Tongue (tissue), 2 donors: Measurements from ENCODE around the gene SCN3A. TPM values are rescaled to one million over a fixed set of nuclear protein-coding genes. Genes with fewer than 3 reads are reported as not detected.

Experiments used
- DNase-seq: peaks from one replicate; pipeline ENCODE4 v3.0.0-alpha.2; 2015
- total RNA-seq: library from RNA; depleted of rRNA; stranded (reverse); fragments of >200 nt; gene quantifications from one replicate; pipeline ENCODE4 v1.2.3, GENCODE V29; 2014

The SCN3A gene
- 2.8 TPM for total RNA-seq

DNA sequence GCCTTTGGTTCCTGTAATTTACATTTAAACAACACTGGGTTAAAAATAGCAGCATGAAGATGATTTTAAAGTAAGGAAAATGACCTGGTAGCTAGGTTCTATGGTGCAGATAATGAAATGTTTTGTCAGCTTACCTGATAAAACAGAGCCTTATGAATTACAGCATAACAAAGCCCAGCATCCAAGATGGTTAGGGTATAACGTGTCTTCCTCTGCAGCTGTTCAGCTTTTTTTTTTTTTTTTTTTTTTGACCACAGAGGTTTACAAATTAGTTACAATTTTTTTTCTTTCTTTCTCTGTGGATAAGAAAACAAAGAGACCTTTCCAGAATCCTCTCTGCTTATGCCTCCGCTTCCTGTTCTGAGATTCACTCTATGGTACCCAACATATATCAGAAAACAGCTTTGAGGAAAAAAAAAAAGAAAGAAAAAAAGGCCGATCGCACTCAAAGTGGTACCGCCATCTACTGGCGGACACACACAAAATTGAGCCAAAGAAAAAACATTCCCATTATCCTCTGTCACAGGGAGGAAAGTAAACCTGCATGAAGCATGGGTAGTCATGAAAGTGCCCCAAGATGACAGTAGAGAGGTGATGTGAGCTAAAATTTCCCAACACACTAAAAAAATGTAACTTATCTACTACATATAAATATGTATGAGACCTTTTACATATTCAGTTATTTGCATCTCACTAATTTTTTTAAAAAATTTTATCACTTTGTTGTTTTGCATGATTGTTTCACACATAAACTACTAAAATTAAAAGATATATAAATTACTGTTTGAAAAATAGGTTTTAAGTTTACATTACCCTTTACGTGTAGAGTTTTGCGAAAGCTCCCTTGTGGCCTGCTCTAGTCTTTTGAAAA is at the start of gene SCN3A:
Gene SCN3A (minus strand): TSS at position 362 of the 871 bp plus-strand sequence. CDS start 27,656 bp downstream, outside the sequence.
- peak; percentile 70 for DNase-seq

DNA sequence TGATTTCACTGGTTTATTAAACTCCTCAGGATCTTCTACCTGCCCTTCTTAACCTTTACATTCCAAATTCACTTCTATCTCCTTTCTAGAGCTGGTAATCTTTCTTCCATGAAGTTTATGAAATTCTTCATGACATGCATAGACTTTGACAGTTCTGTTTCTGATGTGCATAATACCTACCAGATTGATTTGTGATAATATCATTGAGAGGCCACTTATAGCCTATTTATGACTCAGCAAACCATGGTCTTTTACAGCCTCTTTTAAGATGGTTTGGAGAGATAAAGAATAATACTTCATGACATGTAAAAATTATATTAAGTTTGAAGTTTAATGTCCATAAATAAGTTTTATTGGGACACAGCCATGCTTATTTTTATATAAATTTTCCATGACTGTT is 49.3 kb upstream of the SCN3A start:
- no peak for DNase-seq

DNA sequence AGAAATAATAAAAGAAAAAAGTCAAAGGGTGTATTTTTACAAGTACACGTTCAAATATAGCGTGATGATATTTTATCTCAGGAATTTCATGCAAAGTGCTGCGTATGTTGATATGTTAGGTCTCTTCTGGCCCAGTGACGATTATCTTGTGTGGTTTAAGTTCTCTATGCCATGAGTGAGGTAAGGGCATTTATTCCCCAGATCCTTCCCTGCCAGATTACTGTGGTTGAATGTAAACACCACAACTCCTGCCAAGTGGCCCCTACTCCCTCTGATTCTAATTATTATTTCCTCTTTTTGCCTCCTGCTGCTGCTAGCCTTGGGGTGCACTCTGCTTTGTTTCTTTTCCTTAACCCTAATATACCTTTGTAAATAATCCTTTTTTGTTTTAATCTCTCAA is 47.5 kb upstream of the SCN3A start:
- no peak for DNase-seq

DNA sequence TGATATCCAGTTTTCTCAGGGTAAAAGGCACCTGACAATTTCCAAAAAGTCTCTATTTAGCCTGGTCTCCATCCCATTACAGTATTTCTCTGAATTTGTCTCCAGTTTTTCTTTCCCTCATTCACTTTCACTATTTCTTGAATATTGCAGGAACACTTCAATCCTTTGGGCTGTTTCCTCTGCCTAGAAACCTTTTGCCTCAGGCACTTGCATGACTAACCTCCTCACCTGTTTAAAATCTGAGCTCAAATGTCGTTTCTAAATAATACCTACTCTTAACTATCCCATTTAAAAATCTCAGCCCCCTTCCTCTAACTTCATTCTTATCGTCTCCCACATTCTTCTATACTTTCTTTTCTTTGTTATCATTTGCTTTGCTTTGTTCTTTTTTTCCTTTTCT is 44.4 kb upstream of the SCN3A start:
- no peak for DNase-seq

DNA sequence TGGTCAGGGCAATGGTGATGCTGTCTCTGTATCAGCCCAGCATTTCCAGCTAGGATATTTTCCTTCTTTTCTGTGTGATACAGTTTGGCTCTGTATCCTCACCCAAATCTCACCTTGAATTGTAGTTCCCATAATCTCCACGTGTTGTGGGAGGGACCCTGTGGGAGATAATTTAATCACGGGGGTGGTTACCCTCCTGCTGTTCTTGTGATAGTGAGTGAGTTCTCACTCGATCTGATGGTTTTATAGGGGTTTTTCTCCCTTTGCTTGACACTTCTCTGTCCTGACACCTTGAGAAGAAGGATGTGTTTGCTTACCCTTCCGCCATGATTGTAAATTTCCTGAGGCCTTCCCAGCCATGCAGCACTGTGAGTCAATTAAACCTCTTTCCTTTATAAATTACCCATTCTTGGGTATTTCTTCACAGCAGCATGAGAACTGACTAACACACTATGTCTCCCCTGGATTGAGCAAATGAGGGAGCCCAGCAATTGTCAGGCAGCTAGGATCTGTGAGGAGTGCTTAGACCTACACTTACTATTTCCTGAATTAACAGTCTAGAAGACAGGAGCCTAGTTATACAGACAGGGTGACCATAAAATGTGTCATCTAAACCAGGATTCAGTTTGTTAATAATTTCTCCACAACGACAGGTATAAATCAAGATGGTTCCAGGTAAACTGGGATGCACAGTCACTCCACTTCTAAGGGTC is 41.4 kb upstream of the SCN3A start:
- DNase-seq = no peak

DNA sequence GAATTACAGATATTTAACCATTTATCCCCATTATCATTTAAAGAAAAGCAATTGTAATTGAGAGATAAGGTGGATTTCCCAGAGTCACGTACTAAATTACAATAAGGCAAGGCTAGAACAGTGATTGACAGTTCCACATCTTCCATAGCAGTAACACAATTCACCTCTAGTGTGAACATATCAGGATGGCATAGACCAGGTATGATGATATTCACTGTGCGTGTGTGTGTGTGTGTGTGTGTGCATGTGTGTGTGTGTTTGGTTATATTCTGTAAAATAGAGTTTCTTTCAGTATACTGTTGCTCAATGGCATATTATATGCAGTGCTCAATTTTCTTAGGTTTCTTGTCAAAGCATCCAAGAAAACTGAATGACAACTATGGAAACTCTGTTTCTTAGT is 37.1 kb upstream of the SCN3A start:
- no peak for DNase-seq

DNA sequence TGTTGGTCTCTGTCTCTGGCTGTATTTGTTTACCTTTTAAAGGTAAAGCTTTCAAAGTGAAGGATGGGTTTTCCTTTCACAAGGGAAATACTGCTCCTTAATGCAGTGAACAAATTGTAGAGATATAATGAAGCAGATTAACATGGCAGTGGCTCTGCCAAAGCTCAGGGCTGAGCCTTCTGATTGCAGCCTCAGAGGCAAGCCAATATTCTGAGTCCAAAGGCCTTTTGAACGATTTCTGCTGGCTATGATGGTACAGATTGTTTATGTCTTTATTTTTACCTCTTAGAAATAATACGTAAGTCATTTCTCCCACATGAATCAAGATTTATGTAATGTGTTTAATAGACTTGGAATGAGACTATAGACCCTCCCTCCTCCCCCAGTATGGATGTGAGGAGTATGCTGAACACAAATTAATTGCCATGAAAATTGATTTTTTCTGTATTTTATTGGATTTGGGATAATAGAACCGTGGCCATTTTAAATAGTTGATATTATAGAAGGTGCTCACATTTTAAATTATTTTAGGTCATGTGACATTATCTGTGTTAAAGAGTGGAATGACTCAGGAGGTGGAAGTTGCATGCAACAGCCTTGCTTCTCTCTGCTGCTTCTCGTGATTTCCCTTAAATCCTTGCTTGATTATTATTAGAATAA is 36.1 kb upstream of the SCN3A start:
- no peak for DNase-seq

DNA sequence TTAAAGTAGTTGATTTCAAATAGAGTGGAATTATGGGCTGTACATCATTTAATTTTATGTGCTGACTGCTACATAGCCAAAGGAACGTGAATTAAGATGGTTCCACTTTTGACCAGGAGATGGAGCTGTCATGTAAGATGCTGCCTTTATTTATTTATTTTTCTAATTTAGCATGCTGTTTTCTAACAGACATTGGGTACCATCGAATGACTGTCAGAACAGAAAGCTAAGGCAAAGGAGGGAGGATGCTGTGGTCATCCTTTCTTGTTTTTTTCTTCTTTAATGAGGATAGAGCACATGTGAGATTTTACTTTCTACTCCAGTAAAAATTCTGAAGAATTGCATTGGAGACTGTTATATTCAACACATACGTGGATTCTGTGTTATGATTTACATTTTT is 35.4 kb upstream of the SCN3A start, which contains the start of gene SCN2A:
Gene SCN2A (plus strand): TSS at position 185 of the 400 bp plus-strand sequence. CDS start 56,410 bp downstream, outside the sequence.
- DNase-seq = peak; percentile 47

DNA sequence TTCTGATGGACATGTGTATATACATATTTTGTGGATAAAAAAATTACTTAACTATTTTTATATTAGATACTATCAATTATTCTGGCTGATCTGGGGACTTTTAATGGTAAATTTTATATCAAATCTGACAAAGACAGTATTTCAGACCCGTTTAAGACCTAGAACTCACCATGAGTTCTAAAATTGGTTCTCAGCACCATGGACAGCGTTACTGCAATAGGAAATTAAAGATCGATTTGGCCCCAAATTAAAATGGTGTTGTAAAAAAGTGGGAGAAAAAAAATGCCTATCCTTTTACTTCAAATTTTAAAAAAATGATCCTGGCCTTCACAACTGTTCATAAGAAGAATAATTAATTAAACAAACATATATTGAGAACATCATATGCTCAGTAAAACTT is 34.4 kb upstream of the SCN3A start:
- peak; percentile 64 for DNase-seq

DNA sequence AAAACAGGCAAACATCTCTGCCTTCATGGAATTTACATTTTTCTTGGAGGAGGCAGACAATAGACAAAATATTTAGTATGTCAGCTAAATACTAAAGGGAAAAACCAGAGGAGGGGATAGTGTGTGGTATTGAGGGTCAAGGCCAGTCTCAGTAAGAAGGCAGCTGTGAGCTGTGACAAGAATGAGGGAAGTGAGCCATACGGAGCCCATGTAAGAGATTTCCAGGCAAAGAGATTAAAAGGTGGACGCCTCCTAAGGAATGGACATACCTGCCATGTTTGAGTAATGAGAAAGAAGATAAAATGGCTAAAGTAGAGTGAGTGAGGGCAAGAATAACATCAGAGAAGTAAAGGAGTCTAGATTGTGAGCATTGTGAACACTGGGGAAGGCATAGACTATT is 33.2 kb upstream of the SCN3A start:
- DNase-seq = no peak

DNA sequence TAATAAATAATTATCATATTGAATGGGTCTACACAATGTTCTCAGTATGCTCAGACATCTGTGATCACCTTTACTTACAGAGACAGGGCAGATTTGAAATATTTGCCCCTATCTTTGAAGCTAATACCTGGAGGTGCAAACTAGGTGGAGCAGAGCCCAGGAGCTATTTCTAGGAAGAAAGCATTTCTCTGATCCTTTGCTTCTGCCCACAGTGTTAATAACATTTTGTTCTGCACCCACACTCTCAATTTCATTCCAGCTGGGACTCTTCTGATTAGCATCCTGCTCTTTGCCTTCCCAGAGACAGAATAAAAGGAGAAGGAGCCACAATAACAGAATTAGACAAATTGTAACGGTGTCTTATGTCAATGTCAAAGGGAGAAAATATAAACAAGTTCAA is 23.7 kb upstream of the SCN3A start:
- no peak for DNase-seq

DNA sequence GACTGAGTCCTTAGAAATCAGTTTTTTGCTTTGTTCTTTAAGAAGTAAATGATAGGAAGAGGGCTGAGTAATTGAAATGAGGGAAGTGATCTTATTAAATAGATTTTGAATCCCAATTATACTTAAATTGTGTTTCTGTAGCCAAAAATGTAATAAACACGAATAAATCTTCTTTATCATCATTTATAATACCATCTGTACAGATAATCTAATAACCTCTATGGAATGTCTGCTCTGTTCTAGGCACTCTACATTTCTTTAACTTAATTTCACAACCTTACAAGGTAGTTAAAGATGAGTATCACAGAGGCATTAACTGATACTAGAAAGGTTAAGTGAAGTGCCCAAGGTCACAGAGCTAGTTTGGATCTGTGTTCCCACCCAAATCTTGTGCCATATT is 21.1 kb upstream of the SCN3A start:
- no peak for DNase-seq

DNA sequence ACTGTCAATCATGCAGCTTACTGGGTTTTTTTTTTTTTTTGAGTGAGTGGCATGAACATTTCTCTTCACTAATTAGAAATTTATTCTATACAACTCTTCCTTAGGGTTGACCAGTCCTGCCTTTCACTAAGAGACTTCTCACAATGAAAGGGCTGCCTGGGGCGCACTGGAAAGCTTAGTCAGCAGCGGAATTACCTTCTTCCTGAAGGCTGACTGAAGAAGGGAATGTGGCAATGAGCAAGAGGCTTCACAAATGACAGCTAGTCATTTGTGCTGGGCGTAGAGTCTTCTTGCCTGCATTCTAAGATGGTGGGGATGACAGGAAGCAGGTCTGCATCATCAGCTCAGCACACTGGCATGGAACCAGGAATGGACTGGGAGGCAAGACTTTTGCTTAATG is 15.6 kb upstream of the SCN3A start:
- DNase-seq = no peak

DNA sequence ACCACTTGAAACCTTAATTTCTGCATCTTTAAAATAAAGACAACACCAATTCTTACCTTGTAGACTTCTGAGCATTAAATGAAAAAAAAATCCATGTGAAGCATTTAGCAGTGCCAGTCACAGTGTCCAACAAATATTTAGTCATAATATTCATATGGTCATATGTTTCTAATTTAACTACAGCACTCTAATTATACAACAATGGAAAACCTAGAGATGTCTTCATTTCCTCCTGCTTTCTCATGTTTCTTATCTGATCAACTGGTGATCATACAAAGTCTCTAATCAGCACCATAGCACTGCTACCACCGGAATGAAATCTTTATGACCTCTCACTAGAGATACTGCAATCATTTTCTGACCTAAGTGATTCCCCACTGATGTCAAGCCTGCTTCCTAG is 10.2 kb upstream of the SCN3A start:
- no peak for DNase-seq

DNA sequence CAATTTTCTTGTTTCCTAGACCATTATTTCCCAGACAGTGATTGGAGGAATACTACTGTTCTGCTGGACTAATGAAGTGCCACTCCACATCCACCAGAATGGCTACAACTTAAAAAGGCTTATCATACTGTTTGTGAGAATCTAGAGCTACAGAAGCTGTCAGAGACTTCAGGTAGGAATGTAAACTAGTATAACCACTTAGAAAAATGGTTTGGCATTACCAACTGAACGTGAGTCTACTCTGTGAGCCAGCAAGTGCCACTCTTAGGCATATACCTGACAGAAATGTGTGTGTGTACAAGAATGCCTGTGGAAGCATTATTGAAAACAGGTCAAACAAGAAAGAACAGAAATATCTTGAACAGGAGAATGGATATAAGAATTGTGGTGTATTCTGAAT is 4.2 kb upstream of the SCN3A start:
- no peak for DNase-seq

DNA sequence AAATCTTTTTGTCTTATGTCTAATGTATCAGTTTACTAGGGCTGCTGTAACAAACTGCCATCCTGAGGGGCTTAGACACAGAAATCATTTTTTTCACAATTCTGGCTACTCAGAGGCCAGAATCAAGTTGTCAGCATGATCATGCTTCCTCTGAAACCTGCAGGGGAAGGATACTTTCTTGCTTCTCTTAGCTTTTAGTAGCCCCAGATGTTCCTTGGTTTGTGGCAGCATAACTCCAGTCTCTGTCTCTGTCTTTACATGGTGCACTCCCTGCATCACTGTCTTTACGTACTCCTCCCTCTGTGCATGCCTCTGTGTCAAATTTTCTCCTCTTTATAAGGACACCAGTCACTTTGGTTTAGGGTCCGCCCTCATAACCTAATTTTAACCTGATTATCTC is 2.0 kb upstream of the SCN3A start:
- no peak for DNase-seq

DNA sequence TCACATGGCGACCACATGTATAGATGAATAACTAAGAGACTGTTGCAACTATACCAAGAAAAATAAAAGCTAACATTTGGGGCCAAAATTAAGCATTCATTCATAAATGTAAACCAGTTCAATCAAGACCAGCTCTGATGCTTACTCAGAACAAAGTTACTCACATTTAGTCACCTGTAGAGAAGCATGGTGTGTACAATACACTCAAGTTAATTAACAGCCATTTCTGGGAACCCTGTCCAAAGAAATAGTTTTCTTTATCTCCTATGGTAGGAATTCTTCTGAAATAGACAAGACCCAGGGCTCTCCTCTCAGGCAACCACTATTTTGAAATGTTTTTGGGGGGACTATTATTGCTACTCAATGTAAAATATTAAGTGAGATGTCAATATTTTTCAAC is 1.6 kb downstream of the SCN3A start:
- no peak for DNase-seq

DNA sequence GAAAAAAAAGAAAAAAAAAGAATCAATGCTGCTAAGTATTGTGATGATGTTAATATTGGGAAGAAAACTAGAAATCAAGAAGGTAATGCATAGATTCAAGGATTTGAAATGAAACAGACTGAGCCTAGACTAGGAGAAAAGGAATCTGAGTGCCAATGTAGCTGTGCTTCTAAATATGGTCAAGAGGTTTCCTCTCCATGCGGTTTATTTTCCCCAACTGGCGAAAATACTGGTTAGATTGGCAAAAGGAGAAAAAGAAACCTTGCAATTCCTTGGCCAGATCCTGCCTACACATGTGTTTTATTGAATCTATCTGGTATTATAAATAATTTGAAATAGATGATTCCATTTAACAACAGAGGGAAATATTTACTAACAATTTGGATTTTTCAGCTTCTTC is 5.7 kb downstream of the SCN3A start:
- DNase-seq = no peak

DNA sequence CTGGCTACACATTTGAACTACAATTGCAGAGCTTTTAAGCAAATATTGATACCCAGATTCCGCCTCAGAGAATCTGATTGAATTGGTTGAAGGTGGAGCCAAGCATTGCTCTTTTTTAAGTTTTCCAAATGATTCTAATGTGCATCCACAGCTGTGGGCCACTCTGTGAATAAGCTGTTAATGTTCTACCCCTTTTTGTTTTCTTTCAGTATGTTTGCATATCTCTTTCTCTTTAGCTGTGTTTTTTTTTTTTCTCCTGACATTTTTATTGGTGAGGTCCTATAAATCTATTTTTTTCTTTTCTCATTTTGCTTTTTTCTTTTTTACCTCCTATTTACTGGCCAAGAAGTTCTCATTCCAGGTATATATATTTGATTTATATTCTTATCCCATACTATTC is 6.5 kb downstream of the SCN3A start:
- DNase-seq = no peak

DNA sequence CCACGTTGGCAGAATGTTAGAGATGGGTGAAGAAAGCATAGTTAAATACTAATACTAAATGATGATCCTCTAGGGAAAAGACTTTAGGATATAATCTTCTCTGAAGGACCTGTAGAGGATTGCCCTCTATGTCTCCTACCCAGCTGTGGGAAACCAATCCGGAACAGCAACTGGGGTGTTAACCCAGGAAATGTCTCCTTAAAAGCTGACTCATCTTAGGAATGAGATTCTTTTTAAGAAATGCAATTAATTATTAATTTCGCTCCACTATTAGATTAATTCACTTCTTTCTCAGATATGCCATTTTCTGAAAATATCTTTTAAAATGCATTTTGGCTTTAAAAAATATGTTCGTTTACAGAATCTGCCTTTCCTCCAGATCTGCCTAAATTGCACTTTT is 7.4 kb downstream of the SCN3A start:
- no peak for DNase-seq

DNA sequence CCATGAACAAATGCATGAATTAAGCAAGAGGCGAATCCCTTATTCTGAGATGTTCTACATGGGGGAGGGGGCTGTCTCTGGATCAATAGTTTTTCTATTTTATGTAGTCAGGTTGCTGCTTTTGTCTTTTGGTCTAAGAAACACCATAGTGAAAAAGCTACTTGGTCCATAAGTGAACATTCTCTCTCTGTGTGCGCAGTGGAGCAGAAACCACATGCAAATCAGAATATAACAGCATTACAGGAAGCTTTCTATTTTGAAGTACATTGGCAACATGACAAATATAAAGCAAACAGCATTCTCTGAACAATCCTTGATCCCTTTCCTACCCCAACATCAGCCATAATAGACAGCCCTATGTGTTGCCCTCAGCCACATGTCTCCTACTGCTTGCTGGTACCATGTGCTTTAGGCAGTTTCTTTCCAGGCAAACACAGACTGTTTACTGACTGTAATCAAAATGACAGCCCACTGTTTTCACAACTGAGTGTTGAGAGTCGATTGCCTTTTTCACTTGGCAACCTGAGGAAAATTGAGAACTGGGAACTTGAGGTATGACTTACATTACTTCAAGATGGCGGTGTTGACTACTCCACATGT is 10.6 kb downstream of the SCN3A start:
- DNase-seq = no peak

DNA sequence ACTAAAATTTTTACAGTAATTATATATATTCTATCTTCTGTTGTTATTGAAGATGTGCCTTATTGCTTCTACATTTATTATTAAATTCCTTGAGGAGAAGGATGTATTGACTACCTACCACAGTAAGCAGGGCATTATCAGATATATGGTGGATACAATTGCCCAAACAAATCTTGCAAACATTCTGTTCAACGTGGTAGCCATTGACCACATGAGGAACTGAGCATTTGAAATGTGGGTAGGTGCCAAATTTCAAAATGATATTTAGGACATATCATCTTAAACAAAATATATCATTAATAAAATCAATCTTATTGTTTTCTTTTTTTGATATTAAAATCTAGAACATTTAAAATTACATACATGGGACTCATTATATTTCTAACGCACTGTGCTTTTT is 11.1 kb downstream of the SCN3A start:
- no peak for DNase-seq
